Stimulated activated memory B cell treated with anti-CD40 and anti-IgM and Interleukin-4, amounts not matched to agents 10 μg/mL and 1 μg/mL and 100 μg/mL, for 72 hours (primary cell): ENCODE data around the gene VAV2.
A peak's percentile ranks its signal among the peaks of the same experiment; 100 is the strongest.

ENCODE experiments used
- ATAC-seq: fragments of 150-1000 bp; cut with Tn5 transposase; 2 replicates; pipeline ENCODE4 v1.10.0; 2021
- H3K27ac Mint-ChIP-seq: one replicate; pipeline ENCODE4 v1.8.0; 2022; ENCODE audit warnings: mild to moderate bottlenecking, mixed read lengths
- H3K27me3 Mint-ChIP-seq: one replicate; pipeline ENCODE4 v1.8.0; 2022; ENCODE audit warnings: mixed read lengths
- H3K36me3 Mint-ChIP-seq: one replicate; pipeline ENCODE4 v1.8.0; 2022; ENCODE audit warnings: mixed read lengths
- H3K4me1 Mint-ChIP-seq: one replicate; pipeline ENCODE4 v1.8.0; 2022; ENCODE audit warnings: mixed read lengths
- H3K4me3 Mint-ChIP-seq: one replicate; pipeline ENCODE4 v1.8.0; 2022; ENCODE audit warnings: mild to moderate bottlenecking, moderate library complexity, mixed read lengths
- H3K9me3 Mint-ChIP-seq: one replicate; pipeline ENCODE4 v1.8.0; 2022; ENCODE audit warnings: mixed read lengths

The VAV2 gene

GRCh38 chr9:133892193-133892920 lies 99.8 kb downstream of the VAV2 start:
- Mint-ChIP-seq H3K9me3 (no peaks in the 10 kb centered on the region), H3K27ac (peak overlapping the region; percentile 24), H3K4me1 (peaks cover 51% of the 10 kb centered on the region), H3K4me3 (no peak overlapping the region), H3K36me3 (peaks cover 32% of the 10 kb centered on the region), H3K27me3 (no peaks in the 10 kb centered on the region)
- no peak for ATAC-seq

- ATAC-seq: no peak
- Mint-ChIP-seq H3K4me1 (peaks cover 51% of the 10 kb centered on the region), H3K27ac (peak overlapping the region; percentile 24)
Measured at GRCh38 chr9:133891741-133892140, 100.4 kb downstream of the VAV2 start.

GRCh38 chr9:133890583-133890982 lies 101.5 kb downstream of the VAV2 start:
- Mint-ChIP-seq H3K27me3 (no peaks in the 10 kb centered on the region), H3K36me3 (peaks cover 33% of the 10 kb centered on the region), H3K4me3 (no peak overlapping the region), H3K9me3 (no peaks in the 10 kb centered on the region), H3K27ac (peak overlapping the region; percentile 26), H3K4me1 (peaks cover 62% of the 10 kb centered on the region)
- ATAC-seq: no peak

More at GRCh38 chr9:133891741-133892140, 100.4 kb downstream of the VAV2 start:
- Mint-ChIP-seq H3K4me3 (no peak overlapping the region), H3K36me3 (peaks cover 29% of the 10 kb centered on the region), H3K27me3 (no peaks in the 10 kb centered on the region), H3K9me3 (no peaks in the 10 kb centered on the region)

GRCh38 chr9:133889584-133890301 lies 102.4 kb downstream of the VAV2 start:
- no peak for ATAC-seq
- H3K4me3 Mint-ChIP-seq: no peak overlapping the region
- H3K9me3 Mint-ChIP-seq: no peaks in the 10 kb centered on the region
- H3K4me1 Mint-ChIP-seq: peaks cover 62% of the 10 kb centered on the region
- H3K27me3 Mint-ChIP-seq: no peaks in the 10 kb centered on the region
- H3K27ac Mint-ChIP-seq: peak overlapping the region; percentile 26
- peaks cover 39% of the 10 kb centered on the region for H3K36me3 Mint-ChIP-seq

- Mint-ChIP-seq H3K27ac (peak overlapping the region; percentile 71), H3K4me1 (peaks cover 59% of the 10 kb centered on the region), H3K9me3 (no peaks in the 10 kb centered on the region), H3K27me3 (no peaks in the 10 kb centered on the region), H3K36me3 (peaks cover 36% of the 10 kb centered on the region), H3K4me3 (no peak overlapping the region)
- ATAC-seq: no peak
Measured at GRCh38 chr9:133888809-133889491, 103.2 kb downstream of the VAV2 start.

GRCh38 chr9:133888048-133888808 lies 103.9 kb downstream of the VAV2 start:
- peaks cover 59% of the 10 kb centered on the region for H3K4me1 Mint-ChIP-seq
- H3K4me3 Mint-ChIP-seq: no peak overlapping the region
- H3K27me3 Mint-ChIP-seq: no peaks in the 10 kb centered on the region
- no peak for ATAC-seq
- no peaks in the 10 kb centered on the region for H3K9me3 Mint-ChIP-seq
- peak overlapping the region; percentile 71 for H3K27ac Mint-ChIP-seq
- H3K36me3 Mint-ChIP-seq: peaks cover 32% of the 10 kb centered on the region

GRCh38 chr9:133887540-133888047 lies 104.5 kb downstream of the VAV2 start:
- no peak overlapping the region for H3K4me3 Mint-ChIP-seq
- no peaks in the 10 kb centered on the region for H3K9me3 Mint-ChIP-seq

GRCh38 chr9:133886563-133887501 lies 105.3 kb downstream of the VAV2 start:
- peak; percentile 59 for ATAC-seq
- Mint-ChIP-seq H3K27me3 (no peaks in the 10 kb centered on the region), H3K36me3 (peaks cover 21% of the 10 kb centered on the region), H3K27ac (peak overlapping the region; percentile 71), H3K4me1 (peaks cover 60% of the 10 kb centered on the region), H3K9me3 (no peaks in the 10 kb centered on the region), H3K4me3 (no peak overlapping the region)

More at GRCh38 chr9:133887540-133888047, 104.5 kb downstream of the VAV2 start:
- Mint-ChIP-seq H3K27me3 (no peaks in the 10 kb centered on the region), H3K4me1 (peaks cover 58% of the 10 kb centered on the region), H3K27ac (peak overlapping the region; percentile 71), H3K36me3 (peaks cover 26% of the 10 kb centered on the region)
- ATAC-seq: no peak

- H3K9me3 Mint-ChIP-seq: no peaks in the 10 kb centered on the region
- peak overlapping the region; percentile 74 for H3K27ac Mint-ChIP-seq
- H3K36me3 Mint-ChIP-seq: peaks cover 21% of the 10 kb centered on the region
- H3K4me3 Mint-ChIP-seq: no peak overlapping the region
- H3K4me1 Mint-ChIP-seq: peaks cover 77% of the 10 kb centered on the region
- no peaks in the 10 kb centered on the region for H3K27me3 Mint-ChIP-seq
- no peak for ATAC-seq
Measured at GRCh38 chr9:133884907-133885744, 107.0 kb downstream of the VAV2 start.

- no peak for ATAC-seq
- Mint-ChIP-seq H3K27me3 (no peaks in the 10 kb centered on the region), H3K4me3 (no peak overlapping the region), H3K36me3 (peaks cover 10% of the 10 kb centered on the region), H3K9me3 (no peaks in the 10 kb centered on the region), H3K27ac (no peak overlapping the region), H3K4me1 (peaks cover 77% of the 10 kb centered on the region)
Measured at GRCh38 chr9:133882849-133883755, 109.0 kb downstream of the VAV2 start.

GRCh38 chr9:133881671-133882381 lies 110.3 kb downstream of the VAV2 start:
- no peaks in the 10 kb centered on the region for H3K27me3 Mint-ChIP-seq
- H3K27ac Mint-ChIP-seq: peak overlapping the region; percentile 17
- no peak for ATAC-seq
- peaks cover 10% of the 10 kb centered on the region for H3K36me3 Mint-ChIP-seq
- peaks cover 79% of the 10 kb centered on the region for H3K4me1 Mint-ChIP-seq
- no peaks in the 10 kb centered on the region for H3K9me3 Mint-ChIP-seq
- H3K4me3 Mint-ChIP-seq: no peak overlapping the region
